ENCODE data around the gene KRTAP27-1. TPM values are rescaled to one million over a fixed set of nuclear protein-coding genes. Genes with fewer than 3 reads are reported as not detected.

Gene KRTAP27-1
- total and polyA plus RNA-seq, 2 of the 8 experiments (the other 6 are each of a cell fraction or from before 2014, with no cell fraction given), result not detected

DNA sequence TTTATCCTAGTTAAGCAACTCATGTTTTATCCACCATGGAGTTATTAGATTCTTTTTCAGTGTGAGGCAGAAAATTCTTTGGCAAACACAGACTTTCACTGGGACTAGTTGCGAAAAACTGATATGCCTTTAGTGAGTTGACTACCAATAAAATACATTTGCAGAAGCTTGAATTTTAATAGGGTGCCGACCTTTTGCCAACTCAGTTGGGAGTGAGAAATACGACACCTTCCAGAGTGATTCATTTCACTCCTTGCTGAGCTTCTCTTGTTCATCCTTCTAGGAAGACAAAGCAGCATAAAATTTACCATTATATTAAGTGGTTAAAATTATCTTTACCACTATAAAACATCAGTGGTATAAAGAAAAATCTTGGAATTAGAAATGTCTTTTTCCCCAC lies 12.1 kb upstream of the KRTAP27-1 start:
- no peak overlapping the region for H2BK20ac ChIP-seq (ENCODE audit: low read length)
- H3K4me1 ChIP-seq (replicated peaks in 1 of 4; ENCODE audit: control insufficient read depth in 3 of 4, insufficient read depth in 4 of 4, low read length in 3 of 4), result peaks cover 0 to 2% (median 0%) of the 10 kb centered on the region in 4 experiments; a peak in 2 of 7 replicates
- H4K20me1 ChIP-seq (replicated peaks in 1 of 2; ENCODE audit: control insufficient read depth in 1 of 2, insufficient read depth in 2 of 2, low read length in 2 of 2), result no peaks in the 10 kb centered on the region
- H3K4me3 ChIP-seq (ENCODE audit: extremely low read depth in 1 of 4, insufficient read depth in 2 of 4, low read depth in 3 of 4, low read length in 4 of 4), result no peak overlapping the region
- DNase-seq (ENCODE audit: low read depth in 1 of 2, low spot score in 2 of 2) (no peak), FAIRE-seq (no peak)
- H3K4me2 ChIP-seq (ENCODE audit: insufficient read depth in 1 of 2, low read depth in 2 of 2, low read length in 2 of 2), result no peak overlapping the region; a peak in 1 of 4 replicates
- H3K56ac ChIP-seq (replicated peaks; ENCODE audit: insufficient read length, low read depth, low read length), result no peak overlapping the region
- no peaks in the 10 kb centered on the region for H3K79me2 ChIP-seq (ENCODE audit: control insufficient read depth in 1 of 2, insufficient read depth in 2 of 2, low read length in 2 of 2)
- H3K9me3 ChIP-seq (ENCODE audit: insufficient read depth in 2 of 2, low read depth in 1 of 2, low read length in 1 of 2), result no peaks in the 10 kb centered on the region
- no peak overlapping the region for H3K9ac ChIP-seq (replicated peaks in 1 of 4; ENCODE audit: extremely low read depth in 1 of 4, low read depth in 3 of 4, low read length in 3 of 4)
- no peak overlapping the region for H3K18ac ChIP-seq (ENCODE audit: extremely low read depth, low read length)
- H3K79me1 ChIP-seq (ENCODE audit: low read depth, low read length), result no peaks in the 10 kb centered on the region
- no peak overlapping the region for H2BK12ac ChIP-seq (ENCODE audit: low read depth, low read length)
- no peaks in the 10 kb centered on the region for H3K23me2 ChIP-seq (ENCODE audit: low read depth, low read length)
- H3K27ac ChIP-seq (ENCODE audit: low read depth, low read length), result no peak overlapping the region
- no peaks in the 10 kb centered on the region for H3K36me3 ChIP-seq (ENCODE audit: control insufficient read depth in 2 of 4, insufficient read depth in 4 of 4, low read length in 3 of 4)
- no peak overlapping the region for H2AFZ ChIP-seq (ENCODE audit: low read length)
- no peak overlapping the region for H4K5ac ChIP-seq (ENCODE audit: insufficient read length, low read depth, low read length)
- no peak overlapping the region for H2BK5ac ChIP-seq (ENCODE audit: low read depth, low read length)
- ChIA-PET CTCF (ENCODE audit: partially characterized antibody) (interaction anchor here (1.1 to 1.7 kb wide), 6 partner anchors 8 to 114 kb away, joined by 3 to 8 read pairs (median 3); no protein-coding TSS in a partner anchor), POLR2A (ENCODE audit: partially characterized antibody) (interaction anchor here (0.6 kb wide), 1 partner anchor 742 kb away, joined by 3 read pairs; no protein-coding TSS in a partner anchor)
- H2AK5ac ChIP-seq (ENCODE audit: low read depth, low read length), result no peak overlapping the region
- no peak overlapping the region for H3K23ac ChIP-seq (ENCODE audit: insufficient read length)
- no peak overlapping the region for H2BK15ac ChIP-seq (ENCODE audit: low read length)
- no peaks in the 10 kb centered on the region for H3K27me3 ChIP-seq (replicated peaks in 1 of 4; ENCODE audit: control insufficient read depth in 3 of 4, extremely low read depth in 1 of 4, insufficient read depth in 3 of 4, low read length in 3 of 4)
- H2BK120ac ChIP-seq (replicated peaks; ENCODE audit: low read depth, low read length), result no peak overlapping the region
- no peak overlapping the region for H4K8ac ChIP-seq (ENCODE audit: extremely low read depth, insufficient read depth, low read length)
- 71% methylated on average over 3 of the region's 3 CpGs; no CpG with 5 or more reads in 1 of the 2 experiments for WGBS, 2 experiments (ENCODE audit: extremely low coverage in 1 of 2, insufficient coverage in 1 of 2, insufficient read length in 1 of 2, insufficient replicate concordance in 2 of 2, low coverage in 1 of 2, low lambda C conversion rate in 2 of 2, missing lambda C conversion rate in 1 of 2)
- H3K4ac ChIP-seq (replicated peaks; ENCODE audit: insufficient read length, low read depth, low read length), result no peak overlapping the region
- no peak overlapping the region for H4K91ac ChIP-seq (replicated peaks; ENCODE audit: insufficient read length, low read length)
- H3K14ac ChIP-seq (ENCODE audit: insufficient read length), result no peak overlapping the region
- no peak for TF ChIP-seq BCL11A (IDR thresholded peaks at IDR 0.05; ENCODE audit: low read depth in 2 of 2, low read length in 2 of 2)
- no peak for TF ChIP-seq HDAC2 (IDR thresholded peaks at IDR 0.05; ENCODE audit: borderline replicate concordance in 1 of 2, low read depth in 2 of 2, low read length in 2 of 2)
- TF ChIP-seq PHF8 (conservative IDR thresholded peaks at IDR 0.05; ENCODE audit: low read depth, low read length), result no peak
- TF ChIP-seq MAX (IDR thresholded peaks at IDR 0.05), result no peak
- TF ChIP-seq FOSL1 (IDR thresholded peaks at IDR 0.05; ENCODE audit: insufficient read depth, low read depth, low read length), result no peak
- no peak for TF ChIP-seq POLR2A (IDR thresholded peaks at IDR 0.05; ENCODE audit: control extremely low read depth in 1 of 2, low read depth in 2 of 2, low read length in 2 of 2)
- TF ChIP-seq JUND (IDR thresholded peaks at IDR 0.05; ENCODE audit: low read length), result no peak
- no peak for TF ChIP-seq RNF2 (IDR thresholded peaks at IDR 0.05; ENCODE audit: borderline replicate concordance, low read depth, low read length, missing control alignments, poor library complexity, severe bottlenecking)
- TF ChIP-seq, protein P1, sequence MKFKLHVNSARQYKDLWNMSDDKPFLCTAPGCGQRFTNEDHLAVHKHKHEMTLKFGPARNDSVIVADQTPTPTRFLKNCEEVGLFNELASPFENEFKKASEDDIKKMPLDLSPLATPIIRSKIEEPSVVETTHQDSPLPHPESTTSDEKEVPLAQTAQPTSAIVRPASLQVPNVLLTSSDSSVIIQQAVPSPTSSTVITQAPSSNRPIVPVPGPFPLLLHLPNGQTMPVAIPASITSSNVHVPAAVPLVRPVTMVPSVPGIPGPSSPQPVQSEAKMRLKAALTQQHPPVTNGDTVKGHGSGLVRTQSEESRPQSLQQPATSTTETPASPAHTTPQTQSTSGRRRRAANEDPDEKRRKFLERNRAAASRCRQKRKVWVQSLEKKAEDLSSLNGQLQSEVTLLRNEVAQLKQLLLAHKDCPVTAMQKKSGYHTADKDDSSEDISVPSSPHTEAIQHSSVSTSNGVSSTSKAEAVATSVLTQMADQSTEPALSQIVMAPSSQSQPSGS (IDR thresholded peaks at IDR 0.05; ENCODE audit: low read length), result no peak
- TF ChIP-seq GABPA (IDR thresholded peaks at IDR 0.05; ENCODE audit: borderline replicate concordance, insufficient read depth, low read length), result no peak
- TF ChIP-seq SP4 (IDR thresholded peaks at IDR 0.05; ENCODE audit: low read length), result no peak

All from H1 (cell line).